Upper lobe of right lung (tissue), 1 donor: Measurements from ENCODE around the gene CDSN. TPM values are rescaled to one million over a fixed set of nuclear protein-coding genes. Genes with fewer than 3 reads are reported as not detected.
A peak's percentile ranks its signal among the peaks of the same experiment; 100 is the strongest.

Experiments
- ATAC-seq: fragments of 200-7000 bp; cut with Tn5 transposase; one replicate; pipeline ENCODE4 v1.9.1; 2020; ENCODE audit warnings: mild to moderate bottlenecking, moderate library complexity
- DNase-seq: peaks from one replicate; pipeline ENCODE4 v3.0.0-alpha.2; 2020
- H3K27ac ChIP-seq: fragments of 200-600 bp; one replicate; pipeline ENCODE4 v1.8.0; 2022
- H3K27me3 ChIP-seq: fragments of 200-600 bp; one replicate; pipeline ENCODE4 v1.8.0; 2022; ENCODE audit warnings: mild to moderate bottlenecking
- H3K36me3 ChIP-seq: fragments of 200-600 bp; one replicate; pipeline ENCODE4 v1.8.0; 2022
- H3K4me1 ChIP-seq: fragments of 200-600 bp; one replicate; pipeline ENCODE4 v1.8.0; 2022
- H3K4me3 ChIP-seq: fragments of 200-600 bp; one replicate; pipeline ENCODE4 v1.8.0; 2022; ENCODE audit warnings: mild to moderate bottlenecking
- H3K9me3 ChIP-seq: fragments of 200-600 bp; one replicate; pipeline ENCODE4 v1.8.0; 2022
- CTCF ChIP-seq: fragments of 200-600 bp; IDR thresholded peaks from one replicate; pipeline ENCODE4 v1.8.0; 2022; ENCODE audit warnings: antibody characterized with exemption
- intact Hi-C: fragments of 100-400 bp; cut with DNase I; formaldehyde crosslinking; loops from one replicate; pipeline ENCODE4 v1.11.0; 2022
- total RNA-seq: library from RNA; stranded (reverse); fragmentation: NEBNext Ultra II Directional; extraction: Animal tissue kit (Norgen Biotek cat#: 25700); gene quantifications from one replicate; pipeline ENCODE4 v1.2.1, GENCODE V29; 2021
- donor health status: DM: no; HTN: yes; CAD: no; lungs with severe emphysema.

The CDSN gene
- total RNA-seq, 1 donor from 2014 or later: not detected

DNA sequence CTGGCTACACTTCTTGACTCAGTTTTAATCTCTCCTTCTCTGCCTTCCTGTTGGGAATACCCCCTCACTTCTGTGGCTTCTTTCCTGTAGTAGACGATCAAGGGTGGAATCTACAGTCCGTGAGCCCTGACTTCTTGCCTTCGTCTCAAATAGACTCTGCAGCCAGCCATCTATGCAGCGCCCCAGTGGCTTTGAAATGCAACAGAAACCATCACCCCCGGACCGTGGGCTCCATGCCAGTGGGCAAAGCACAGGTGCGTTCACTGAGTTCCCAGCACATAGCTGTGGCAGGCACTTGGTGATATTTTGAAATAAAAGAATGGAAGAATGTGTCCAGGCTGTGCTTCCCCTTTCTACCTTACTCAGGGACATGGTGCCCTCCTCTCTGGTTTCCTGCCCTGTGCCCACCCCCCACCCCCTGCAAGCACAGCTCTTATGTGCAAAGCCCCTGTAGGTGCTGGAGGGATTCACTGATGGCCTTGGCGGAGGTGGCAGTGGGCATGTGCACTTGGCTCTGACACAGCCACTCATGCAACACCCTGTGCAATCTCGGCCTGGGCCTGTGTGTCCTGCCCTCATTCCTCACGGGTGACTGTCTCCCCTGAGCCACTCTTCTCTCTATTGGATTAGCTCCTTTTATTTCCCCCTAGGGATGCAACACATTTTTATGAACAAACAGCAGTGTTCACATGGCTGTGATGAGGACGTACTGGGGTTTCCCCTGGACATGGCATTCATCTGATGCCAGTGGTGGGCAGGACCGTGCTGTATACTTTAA, 5.5 kb upstream of the CDSN start:
- no peak for TF ChIP-seq CTCF
- Histone ChIP-seq H3K9me3 (no peaks in the 10 kb centered on the region), H3K4me1 (peaks cover 2% of the 10 kb centered on the region), H3K27me3 (no peaks in the 10 kb centered on the region), H3K27ac (no peak overlapping the region), H3K4me3 (no peak overlapping the region), H3K36me3 (no peaks in the 10 kb centered on the region)
- no peak for DNase-seq
- intact Hi-C loops: no loop called here
- no peak for ATAC-seq

DNA sequence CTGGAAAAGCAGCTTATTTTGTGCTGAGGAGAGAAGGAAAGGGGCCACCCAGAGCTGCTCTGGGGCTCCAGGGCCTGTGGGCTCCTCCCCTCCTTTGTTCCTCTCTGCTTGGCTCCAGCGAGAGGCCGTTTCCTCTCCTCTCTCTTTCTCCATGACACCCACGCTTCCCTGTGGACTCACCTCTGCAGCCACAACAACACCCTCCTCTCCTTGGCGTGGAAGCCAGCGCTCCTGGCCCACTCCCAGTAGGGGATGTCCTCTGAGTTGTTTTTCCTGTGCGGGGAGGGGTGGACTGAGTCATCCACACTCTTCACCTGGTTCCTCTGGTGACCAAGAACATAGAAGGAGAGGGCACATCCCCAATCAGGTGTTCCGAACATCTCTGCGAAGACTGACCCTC, 4.9 kb upstream of the CDSN start:
- no peak for TF ChIP-seq CTCF
- Histone ChIP-seq H3K27ac (no peak overlapping the region), H3K27me3 (no peaks in the 10 kb centered on the region), H3K36me3 (no peaks in the 10 kb centered on the region), H3K4me1 (peaks cover 2% of the 10 kb centered on the region), H3K4me3 (no peak overlapping the region), H3K9me3 (no peaks in the 10 kb centered on the region)
- intact Hi-C loops: no loop called here
- DNase-seq (peak; percentile 78), ATAC-seq (peak; percentile 75)

- Histone ChIP-seq H3K27me3 (no peaks in the 10 kb centered on the region), H3K4me3 (no peak overlapping the region), H3K4me1 (peaks cover 2% of the 10 kb centered on the region), H3K27ac (no peak overlapping the region), H3K9me3 (no peaks in the 10 kb centered on the region), H3K36me3 (no peaks in the 10 kb centered on the region)
- TF ChIP-seq CTCF: no peak
- peak; percentile 75 for DNase-seq
- intact Hi-C loops: no loop called here
- peak; percentile 50 for ATAC-seq
Measured at GRCh38 chr6:31122791-31123706, 2.8 kb upstream of the CDSN start.

GRCh38 chr6:31121131-31121790, 1.0 kb upstream of the CDSN start:
- no peak overlapping the region for H3K27ac ChIP-seq
- TF ChIP-seq CTCF: no peak
- no peaks in the 10 kb centered on the region for H3K36me3 ChIP-seq
- H3K4me3 ChIP-seq: no peak overlapping the region
- H3K27me3 ChIP-seq: no peaks in the 10 kb centered on the region
- ATAC-seq: no peak
- H3K9me3 ChIP-seq: no peaks in the 10 kb centered on the region
- no peak for DNase-seq
- peaks cover 2% of the 10 kb centered on the region for H3K4me1 ChIP-seq
- intact Hi-C loops: no loop called here

GRCh38 chr6:31118178-31118577, 2.1 kb downstream of the CDSN start:
- ATAC-seq (no peak), DNase-seq (no peak)
- no peak for TF ChIP-seq CTCF
- H3K27ac ChIP-seq: no peak overlapping the region
- intact Hi-C loops: no loop called here
- H3K27me3 ChIP-seq: no peaks in the 10 kb centered on the region
- no peaks in the 10 kb centered on the region for H3K36me3 ChIP-seq
- H3K9me3 ChIP-seq: no peaks in the 10 kb centered on the region
- H3K4me1 ChIP-seq: peaks cover 22% of the 10 kb centered on the region
- no peak overlapping the region for H3K4me3 ChIP-seq
